Activated naive CD4-positive, alpha-beta T cell treated with anti-CD3 and anti-CD28 coated beads, Interleukin-2, amount 50 U/mL, for 72 hours (primary cell): ENCODE data around the gene TOM1. TPM values are rescaled to one million over a fixed set of nuclear protein-coding genes. Genes with fewer than 3 reads are reported as not detected.

ENCODE experiments used
- ATAC-seq, 2 donors: fragments of 150-1000 bp; cut with Tn5 transposase; 2 replicates each; pipeline ENCODE4 v1.10.0; 2021; ENCODE audit warnings: mild to moderate bottlenecking in 2 of 2, moderate library complexity in 2 of 2
- DNase-seq, 2 donors: peaks; one replicate each; pipeline ENCODE4 v3.0.0; 2021 to 2022; ENCODE audit warnings: low spot score in 2 of 2
- H3K27ac Mint-ChIP-seq, 2 donors: one replicate each; pipeline ENCODE4 v1.8.0; 2022; ENCODE audit warnings: mild to moderate bottlenecking in 2 of 2, mixed read lengths in 2 of 2
- H3K36me3 Mint-ChIP-seq, 2 donors: one replicate each; pipeline ENCODE4 v1.8.0; 2022; ENCODE audit warnings: mixed read lengths in 2 of 2
- H3K9me3 Mint-ChIP-seq, 2 donors: one replicate each; pipeline ENCODE4 v1.8.0; 2022; ENCODE audit warnings: mixed read lengths in 2 of 2
- total RNA-seq, 2 donors: library from RNA; stranded (reverse); gene quantifications; one replicate each; pipeline ENCODE4 v1.2.3, GENCODE V29; 2022

Gene TOM1
- total RNA-seq, 2 donors from 2014 or later, result 28.5 to 56.7 TPM

DNA sequence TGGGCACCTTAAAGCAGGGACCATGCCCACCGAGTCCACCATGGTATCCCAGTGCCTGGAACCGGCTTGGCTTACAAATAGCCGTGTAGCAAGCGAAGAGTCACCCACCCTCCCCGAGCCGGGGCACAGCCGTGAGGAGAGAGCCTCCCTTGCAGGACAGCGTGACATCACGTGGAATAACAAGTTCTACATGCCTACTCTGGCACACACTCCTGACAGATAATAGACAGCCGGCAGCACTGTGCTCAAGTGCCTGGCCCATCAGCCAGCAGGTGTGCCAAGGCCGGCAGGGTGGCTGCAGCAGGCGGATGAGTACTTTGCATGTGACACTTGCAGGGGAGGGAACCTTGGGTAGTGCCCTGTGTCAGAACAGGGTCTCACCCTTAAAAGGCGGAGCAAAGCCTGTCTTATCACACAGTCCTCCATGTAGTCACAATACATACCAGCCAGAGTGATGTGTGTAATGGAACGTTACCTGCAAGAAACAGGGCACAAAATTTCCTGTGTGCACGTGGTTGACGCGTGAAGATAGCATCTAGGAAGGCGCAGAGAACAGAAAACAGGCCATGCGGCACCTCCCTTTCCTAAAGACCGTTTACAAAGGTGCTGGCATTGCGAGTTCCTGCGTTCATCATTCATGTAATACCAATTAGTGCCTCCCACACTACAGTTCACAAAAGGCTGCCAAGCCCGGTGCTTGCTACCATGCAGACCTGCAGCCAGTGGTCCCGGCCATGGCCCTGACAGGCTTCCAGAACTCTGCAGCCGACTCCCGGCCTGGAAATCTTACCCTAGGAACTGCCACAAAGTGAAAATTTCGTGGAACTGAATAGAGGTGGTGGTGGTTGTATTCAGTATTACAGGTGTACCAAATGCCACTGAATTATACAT lies 16.4 kb downstream of the TOM1 start:
- DNase-seq, result peak in 1 of 2 donors; percentile 30
- Mint-ChIP-seq H3K27ac (no peak overlapping the region), H3K9me3 (no peaks in the 10 kb centered on the region), H3K36me3 (no peaks in the 10 kb centered on the region)
- no peak for ATAC-seq

DNA sequence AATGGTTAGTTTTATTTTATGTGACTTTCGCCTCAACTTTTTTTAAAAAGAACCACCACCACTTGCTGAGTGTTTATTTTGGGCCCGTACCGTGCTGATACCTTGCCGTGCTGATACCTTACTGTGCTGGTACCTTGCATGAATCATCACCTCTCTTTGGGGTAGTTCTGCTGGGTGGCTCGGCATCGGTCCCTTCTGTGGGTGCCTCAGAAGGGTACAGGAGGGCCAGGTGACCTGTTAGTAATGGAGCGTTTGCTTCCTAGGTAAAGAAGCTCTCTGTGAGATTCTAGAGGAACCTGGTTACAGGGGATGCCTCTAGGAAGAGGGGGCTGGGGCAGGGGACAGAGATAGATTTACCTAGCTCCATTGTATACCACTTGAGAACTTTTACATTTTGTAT lies 17.1 kb downstream of the TOM1 start:
- H3K36me3 Mint-ChIP-seq, result no peaks in the 10 kb centered on the region
- no peak overlapping the region for H3K27ac Mint-ChIP-seq
- DNase-seq, result no peak
- H3K9me3 Mint-ChIP-seq, result no peaks in the 10 kb centered on the region
- ATAC-seq, result no peak

DNA sequence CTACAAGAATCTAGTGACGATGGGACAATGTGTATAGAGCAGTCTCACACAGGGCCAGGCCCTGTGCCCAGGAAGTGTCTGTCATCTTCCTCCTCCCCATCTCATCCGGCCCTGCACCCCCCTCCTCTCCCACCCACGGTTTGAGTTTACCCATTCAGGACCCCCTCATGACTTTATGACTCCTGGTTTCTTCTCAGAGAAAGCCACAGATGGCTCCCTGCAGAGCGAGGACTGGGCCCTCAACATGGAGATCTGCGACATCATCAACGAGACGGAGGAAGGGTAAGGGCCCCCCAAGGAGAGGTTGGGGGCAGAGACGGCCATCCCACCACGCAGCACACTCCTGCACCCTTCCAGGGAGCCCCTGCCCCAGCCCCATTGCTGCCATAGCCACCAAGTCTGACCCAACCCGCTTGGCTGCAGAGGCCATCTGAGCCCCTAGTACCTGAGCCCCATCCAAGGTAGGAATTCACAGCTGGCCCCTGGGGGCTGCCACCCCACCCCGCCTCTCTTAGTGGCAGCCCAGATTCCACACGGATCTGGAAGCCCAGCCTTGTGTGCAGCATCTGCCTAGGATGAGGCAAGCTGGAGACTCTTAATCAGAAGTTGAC lies 18.1 kb downstream of the TOM1 start:
- no peak overlapping the region for H3K27ac Mint-ChIP-seq
- ATAC-seq, result no peak
- H3K9me3 Mint-ChIP-seq, result no peaks in the 10 kb centered on the region
- DNase-seq, result no peak
- no peaks in the 10 kb centered on the region for H3K36me3 Mint-ChIP-seq

DNA sequence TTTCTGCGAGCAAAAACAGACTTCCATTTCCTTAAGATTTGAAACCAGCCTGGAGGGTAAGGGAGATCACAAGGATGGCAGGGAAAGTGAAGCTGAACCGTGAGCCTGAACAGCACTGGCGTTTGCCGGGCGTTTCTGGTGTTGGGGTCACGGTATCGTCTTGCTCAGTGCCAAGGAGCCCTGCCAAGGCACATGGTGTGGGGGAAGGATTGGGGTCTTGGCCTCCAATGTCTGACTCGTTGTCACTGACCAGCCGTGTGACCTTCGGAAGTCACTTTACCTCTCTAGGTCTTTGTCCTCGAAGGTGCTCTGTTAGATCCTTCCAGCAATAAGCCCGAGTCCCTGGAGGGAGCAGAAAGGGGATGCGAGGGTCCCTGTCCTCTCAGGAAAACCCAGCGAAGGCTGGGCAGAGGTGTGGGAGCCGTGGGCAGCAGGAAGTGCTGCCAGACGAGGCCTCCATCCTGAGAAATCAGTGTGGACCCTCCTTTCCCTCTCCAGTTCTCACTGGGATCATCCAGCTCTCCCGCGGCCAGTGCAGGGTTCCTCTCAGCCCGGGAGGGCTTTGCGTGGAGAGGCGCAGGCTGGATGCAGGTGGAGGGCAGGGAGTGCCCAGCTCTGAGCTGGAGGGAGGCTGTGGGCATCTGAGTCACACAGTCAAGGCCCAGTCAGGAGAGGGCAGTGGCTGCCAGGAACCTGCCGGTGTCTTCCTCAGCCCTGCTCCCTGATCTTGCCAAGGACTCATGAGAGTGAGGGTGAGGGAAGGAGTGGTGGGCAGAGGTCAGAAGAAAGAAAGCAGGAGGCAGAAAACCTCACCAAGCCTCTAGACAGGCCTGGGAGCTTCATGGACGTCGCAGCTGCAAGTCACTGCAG lies 18.9 kb downstream of the TOM1 start:
- DNase-seq, result no peak
- H3K27ac Mint-ChIP-seq, result no peak overlapping the region
- no peak for ATAC-seq
- H3K36me3 Mint-ChIP-seq, result no peaks in the 10 kb centered on the region
- no peaks in the 10 kb centered on the region for H3K9me3 Mint-ChIP-seq

DNA sequence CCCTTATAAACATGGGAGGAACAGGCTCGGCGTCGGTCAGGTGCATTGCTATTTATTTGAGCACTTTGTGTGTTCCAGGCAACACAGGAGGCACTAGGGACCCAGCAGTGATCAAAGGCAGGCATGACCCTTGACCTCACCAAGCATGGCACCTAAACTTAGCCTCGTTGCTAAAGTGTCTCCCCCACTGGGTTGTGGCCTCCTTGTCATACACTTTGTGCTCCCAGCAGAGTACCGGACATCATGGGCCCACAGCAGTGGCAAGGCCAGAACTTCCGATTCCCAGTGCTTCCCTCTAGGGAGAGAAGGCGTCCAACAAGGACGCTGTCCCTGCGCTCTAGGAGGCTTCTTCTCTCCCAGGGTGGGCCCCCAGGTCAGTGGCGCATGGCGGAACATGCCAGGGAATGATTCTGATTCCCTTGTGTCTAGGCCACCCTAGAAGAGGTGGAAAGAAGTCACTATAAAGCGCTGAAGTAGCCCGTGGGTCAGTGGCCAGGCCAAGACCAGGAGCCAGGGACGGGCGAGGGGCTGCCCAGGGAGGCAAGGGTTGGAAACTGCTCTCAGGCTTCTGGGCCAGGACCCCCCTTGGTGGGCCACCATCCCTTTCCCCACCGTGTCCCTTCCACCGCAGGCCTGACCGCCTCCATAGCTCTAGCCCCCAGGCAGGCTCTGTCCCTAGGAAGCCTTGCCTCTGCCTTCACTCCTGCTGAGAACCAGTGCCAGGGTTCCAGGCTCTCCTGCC lies 19.7 kb downstream of the TOM1 start:
- ATAC-seq, result no peak
- Mint-ChIP-seq H3K27ac (no peak overlapping the region), H3K9me3 (no peaks in the 10 kb centered on the region), H3K36me3 (no peaks in the 10 kb centered on the region)
- DNase-seq, result no peak

DNA sequence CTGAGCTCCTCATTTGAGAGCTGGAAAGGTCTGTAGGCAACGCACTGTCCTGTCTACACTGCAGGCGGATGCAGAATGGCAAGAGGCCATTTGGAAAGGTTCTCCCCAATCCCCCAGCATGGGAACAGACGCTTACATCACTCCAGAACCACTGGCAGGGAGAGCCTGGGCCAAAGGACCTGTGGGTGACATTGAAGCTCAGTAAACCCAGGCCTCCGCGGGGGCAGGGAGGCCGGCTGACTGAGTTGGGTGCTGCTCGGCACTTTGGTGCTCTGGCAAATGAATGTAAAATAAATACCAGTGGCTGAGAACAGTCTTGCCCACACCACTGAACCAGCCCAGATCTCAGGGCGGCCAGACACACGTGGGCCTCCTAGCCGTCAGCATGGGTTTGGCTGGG lies 22.4 kb downstream of the TOM1 start:
- no peak overlapping the region for H3K27ac Mint-ChIP-seq
- H3K9me3 Mint-ChIP-seq, result no peaks in the 10 kb centered on the region
- H3K36me3 Mint-ChIP-seq, result no peaks in the 10 kb centered on the region
- DNase-seq, result no peak
- ATAC-seq, result no peak

DNA sequence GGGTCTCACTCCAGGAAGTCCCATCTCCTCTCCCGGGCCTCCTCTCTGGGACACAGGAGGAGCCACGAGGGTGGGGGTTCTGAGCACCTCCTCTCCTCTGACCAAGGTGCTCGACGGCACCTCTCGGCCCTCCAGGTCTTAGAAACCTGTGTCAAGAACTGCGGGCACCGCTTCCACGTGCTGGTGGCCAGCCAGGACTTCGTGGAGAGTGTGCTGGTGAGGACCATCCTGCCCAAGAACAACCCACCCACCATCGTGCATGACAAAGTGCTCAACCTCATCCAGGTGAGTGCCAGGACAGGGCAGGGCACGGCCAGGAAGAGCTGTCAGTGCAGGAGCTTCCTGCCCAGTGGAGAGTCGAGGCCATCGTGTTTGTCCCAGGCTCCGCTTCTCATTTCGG lies 23.2 kb downstream of the TOM1 start:
- H3K9me3 Mint-ChIP-seq, result no peaks in the 10 kb centered on the region
- ATAC-seq (no peak), DNase-seq (no peak)
- H3K36me3 Mint-ChIP-seq, result no peaks in the 10 kb centered on the region
- H3K27ac Mint-ChIP-seq, result peak overlapping the region in 1 of 2 donors; percentile 55

DNA sequence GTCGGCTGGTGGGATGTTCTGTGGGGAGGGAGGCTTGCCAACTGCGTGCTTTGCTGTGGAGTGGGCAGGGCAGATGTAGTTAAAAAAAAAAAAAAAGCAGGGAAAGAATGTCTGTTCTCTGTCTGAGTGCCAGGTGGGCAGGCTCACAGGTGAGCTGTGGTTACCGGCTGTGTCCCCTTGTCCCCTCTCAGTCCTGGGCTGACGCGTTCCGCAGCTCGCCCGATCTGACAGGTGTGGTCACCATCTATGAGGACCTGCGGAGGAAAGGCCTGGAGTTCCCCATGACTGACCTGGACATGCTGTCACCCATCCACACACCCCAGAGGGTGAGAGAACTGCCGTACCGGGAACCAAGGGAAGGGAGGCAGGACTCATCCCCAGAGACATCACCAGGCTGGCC lies 23.6 kb downstream of the TOM1 start:
- Mint-ChIP-seq H3K9me3 (no peaks in the 10 kb centered on the region), H3K27ac (no peak overlapping the region), H3K36me3 (no peaks in the 10 kb centered on the region)
- no peak for DNase-seq
- ATAC-seq, result no peak

DNA sequence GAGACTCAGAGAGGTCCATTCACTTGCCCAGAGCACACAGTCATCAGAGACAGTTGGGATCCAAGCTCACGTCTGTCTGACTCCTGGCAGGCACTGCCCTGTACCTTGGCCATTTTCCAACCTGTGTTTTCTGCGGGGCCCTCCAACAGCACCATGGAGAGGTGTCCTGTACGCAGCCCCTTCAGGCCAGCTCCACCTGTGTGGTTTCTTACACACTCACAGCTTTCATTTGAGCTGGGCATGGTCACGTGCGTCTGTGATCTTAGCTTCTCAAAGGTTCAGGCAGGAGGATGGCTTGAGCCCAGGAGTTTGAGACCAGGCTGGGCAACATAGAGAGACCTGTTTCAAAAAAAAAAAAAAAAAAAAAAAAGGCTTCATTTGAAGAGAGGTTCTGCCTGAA lies 24.4 kb downstream of the TOM1 start:
- no peaks in the 10 kb centered on the region for H3K9me3 Mint-ChIP-seq
- DNase-seq (no peak), ATAC-seq (no peak)
- H3K36me3 Mint-ChIP-seq, result no peaks in the 10 kb centered on the region
- peak overlapping the region in 1 of 2 donors; percentile 9 for H3K27ac Mint-ChIP-seq

DNA sequence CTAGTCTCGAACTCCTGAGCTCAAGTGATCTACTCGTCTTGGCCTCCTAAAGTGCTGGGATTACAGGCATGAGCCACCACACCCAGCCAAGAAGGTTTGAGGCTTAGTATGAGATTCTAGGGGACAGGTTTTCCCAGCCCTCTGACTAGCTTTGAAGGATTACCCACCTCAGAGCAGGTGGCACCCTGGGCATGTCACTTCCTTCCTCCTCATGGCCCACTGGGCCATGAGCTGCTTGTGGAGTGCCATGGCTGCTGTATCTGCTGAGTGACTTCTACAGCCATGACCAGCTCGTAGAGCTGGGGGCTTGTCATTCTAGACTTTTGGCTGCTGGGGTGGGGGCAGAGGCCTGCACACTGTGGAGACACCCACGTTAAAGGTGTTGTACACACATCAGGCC lies 25.1 kb downstream of the TOM1 start:
- ATAC-seq (no peak), DNase-seq (no peak)
- no peaks in the 10 kb centered on the region for H3K36me3 Mint-ChIP-seq
- H3K9me3 Mint-ChIP-seq, result no peaks in the 10 kb centered on the region
- H3K27ac Mint-ChIP-seq, result no peak overlapping the region

DNA sequence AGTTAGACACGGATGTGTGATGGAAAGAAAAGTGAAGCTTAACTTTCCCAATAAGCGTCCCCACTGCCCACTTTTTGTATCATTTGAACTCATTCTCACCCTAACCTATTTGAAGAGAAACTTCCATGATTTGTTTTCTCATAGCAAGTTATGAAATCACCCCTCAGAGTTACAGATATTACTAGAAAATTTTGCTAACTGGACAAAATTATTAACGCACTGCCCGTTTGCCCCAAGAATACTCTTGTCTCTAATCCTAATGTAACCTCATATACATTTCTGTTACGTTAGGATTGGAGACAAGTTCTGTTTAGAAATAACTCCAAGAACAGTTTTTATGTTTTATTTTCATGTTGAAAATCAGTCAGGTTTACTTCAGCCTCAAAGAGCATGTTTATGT lies 25.5 kb downstream of the TOM1 start:
- ATAC-seq, result no peak
- DNase-seq, result no peak
- H3K9me3 Mint-ChIP-seq, result no peaks in the 10 kb centered on the region
- no peak overlapping the region for H3K27ac Mint-ChIP-seq
- peaks cover 1% of the 10 kb centered on the region in 2 donors for H3K36me3 Mint-ChIP-seq

DNA sequence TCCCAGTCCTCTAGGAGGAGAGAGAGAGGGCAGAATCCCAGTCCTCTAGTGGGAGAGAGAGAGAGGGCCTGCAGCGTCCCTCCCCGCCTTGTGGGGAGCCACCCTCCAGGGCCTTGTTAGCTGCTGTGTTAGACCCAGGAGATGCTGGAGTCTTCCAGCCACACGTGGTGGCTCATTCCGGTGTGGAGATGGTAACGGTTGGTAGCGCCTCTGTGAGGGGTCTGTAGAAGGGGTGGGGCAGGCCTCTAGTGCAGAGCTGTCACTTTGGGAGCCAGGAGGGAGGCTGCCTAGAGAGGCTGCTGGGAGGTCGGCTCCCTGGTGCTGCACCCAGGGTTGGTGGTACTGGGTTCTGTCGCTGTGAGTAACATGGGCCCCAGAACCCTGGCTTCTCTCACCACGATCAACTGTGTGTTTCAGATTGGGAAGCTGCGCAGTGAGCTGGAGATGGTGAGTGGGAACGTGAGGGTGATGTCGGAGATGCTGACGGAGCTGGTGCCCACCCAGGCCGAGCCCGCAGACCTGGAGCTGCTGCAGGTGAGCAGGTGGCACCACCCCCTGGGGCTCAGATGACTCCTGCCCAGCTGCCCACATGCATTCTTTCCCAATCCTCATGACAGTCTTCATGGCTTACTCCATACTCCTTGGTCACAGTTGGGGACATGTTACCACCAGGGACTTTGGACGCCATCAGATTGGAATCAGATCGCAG lies 27.3 kb downstream of the TOM1 start:
- no peak for DNase-seq
- Mint-ChIP-seq H3K9me3 (no peaks in the 10 kb centered on the region), H3K36me3 (peaks cover 6 to 11% of the 10 kb centered on the region in 2 donors), H3K27ac (no peak overlapping the region)
- no peak for ATAC-seq

DNA sequence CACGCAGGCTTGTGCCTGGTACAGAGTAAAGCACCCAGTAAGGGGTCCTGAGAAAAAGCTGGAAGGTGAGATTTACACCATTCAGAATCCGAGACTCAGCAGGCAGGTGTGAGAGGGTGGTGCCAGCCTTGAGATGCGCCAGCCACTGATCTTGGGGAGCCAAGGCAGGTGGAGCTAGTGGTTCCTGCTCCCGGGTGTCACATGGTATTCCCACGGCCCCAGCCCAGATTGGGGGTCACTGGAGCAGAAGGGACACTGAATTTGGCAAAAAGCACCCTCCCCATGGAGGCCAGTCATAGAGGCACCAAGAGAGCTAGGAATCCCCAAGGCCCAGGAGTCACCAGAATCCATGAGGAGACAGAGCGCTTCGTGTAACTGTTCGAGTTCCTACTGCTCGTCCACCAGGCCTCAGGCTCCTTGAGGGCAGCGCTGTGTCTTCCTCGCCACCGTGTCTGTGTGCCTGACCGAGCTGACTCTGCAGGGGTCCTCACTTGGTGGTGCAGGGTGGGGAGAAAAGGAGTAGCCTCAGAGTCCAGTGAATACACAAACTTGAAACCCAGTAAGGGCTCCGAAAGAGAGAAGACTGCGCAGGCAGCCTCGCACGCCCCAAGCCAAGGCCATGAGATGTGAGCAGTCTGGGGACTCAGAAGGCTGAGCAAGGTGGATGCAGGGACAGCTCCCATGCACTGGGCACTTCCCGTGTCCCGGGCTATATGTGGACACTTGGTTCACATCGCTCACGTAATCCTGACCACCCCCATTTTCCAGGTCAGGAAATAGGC lies 28.2 kb downstream of the TOM1 start:
- ATAC-seq, result no peak
- Mint-ChIP-seq H3K36me3 (peaks cover 6 to 11% of the 10 kb centered on the region in 2 donors), H3K27ac (no peak overlapping the region)

DNA sequence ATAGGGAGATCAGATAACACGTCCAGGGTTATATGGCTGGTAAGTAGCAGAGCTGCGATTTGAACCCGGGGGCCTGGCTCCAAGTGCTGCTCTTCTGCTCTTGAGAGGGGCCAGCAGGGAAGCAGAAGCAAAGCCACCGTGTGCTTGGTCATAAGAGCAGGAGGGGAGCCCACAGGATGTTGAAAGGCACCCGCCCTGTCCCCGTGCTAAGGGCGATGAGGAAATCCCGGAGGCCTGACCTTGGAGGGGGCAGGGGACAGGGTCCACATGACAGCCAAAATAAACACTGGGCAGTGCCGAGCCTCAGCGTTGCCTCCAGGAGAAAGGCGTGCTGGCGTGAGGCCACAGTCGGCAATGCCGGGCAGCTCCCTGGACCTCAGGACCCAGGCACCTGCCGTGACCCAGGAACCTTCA lies 28.8 kb downstream of the TOM1 start:
- H3K9me3 Mint-ChIP-seq, result no peaks in the 10 kb centered on the region
- H3K27ac Mint-ChIP-seq, result no peak overlapping the region
- H3K36me3 Mint-ChIP-seq, result peaks cover 6 to 11% of the 10 kb centered on the region in 2 donors
- ATAC-seq, result no peak
- no peak for DNase-seq

More for the DNA sequence above, 28.2 kb downstream of the TOM1 start:
- no peak for DNase-seq
- no peaks in the 10 kb centered on the region for H3K9me3 Mint-ChIP-seq

DNA sequence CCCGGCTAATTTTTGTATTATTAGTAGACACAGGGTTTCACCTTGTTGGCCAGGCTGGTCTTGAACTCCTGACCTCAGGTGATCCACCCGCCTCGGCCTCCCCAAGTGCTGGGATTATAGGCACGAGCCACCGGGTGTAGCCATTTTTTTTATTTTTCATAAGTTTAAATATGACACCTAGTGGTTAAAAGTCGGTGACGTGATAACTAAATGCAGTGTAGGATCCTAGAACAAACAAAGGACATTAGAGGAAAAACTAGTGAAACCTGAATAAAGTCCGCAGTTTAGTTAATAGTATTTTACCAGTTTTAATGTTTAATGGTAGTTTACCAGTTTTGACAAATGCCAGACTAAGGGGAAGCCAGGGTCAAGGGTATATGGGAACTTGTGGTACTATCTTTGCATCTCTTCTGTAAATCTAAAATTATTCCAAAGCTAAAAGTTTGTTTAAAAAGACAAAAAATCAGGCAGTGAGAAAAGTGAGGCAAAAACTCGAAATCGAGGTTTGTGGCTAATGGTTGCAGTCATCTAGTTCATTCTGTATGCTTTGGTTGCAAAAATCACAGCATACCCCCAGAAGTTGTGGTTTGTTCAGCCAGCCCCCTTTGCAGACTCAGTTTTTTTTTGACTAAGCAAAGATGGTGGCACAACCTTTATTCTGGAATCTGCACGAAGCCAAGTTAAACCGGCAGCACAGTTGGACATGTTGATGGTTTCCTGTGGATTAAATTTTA lies 29.6 kb downstream of the TOM1 start:
- DNase-seq, result no peak
- Mint-ChIP-seq H3K27ac (no peak overlapping the region), H3K36me3 (peaks cover 6 to 11% of the 10 kb centered on the region in 2 donors), H3K9me3 (no peaks in the 10 kb centered on the region)
- ATAC-seq, result no peak
